NCI-H1930 (cell line): ENCODE results near the gene SAMD9.
"Not testable (repeated sequence)": the region's sequence is repeated elsewhere in the genome, so short reads cannot be mapped to it uniquely, and the experiment has no call there.

Experiments
- DNase-seq, 2 experiments: peaks; one replicate each; lab custom pipeline; 2025; lab: John Stamatoyannopoulos, UW

The SAMD9 gene

DNA sequence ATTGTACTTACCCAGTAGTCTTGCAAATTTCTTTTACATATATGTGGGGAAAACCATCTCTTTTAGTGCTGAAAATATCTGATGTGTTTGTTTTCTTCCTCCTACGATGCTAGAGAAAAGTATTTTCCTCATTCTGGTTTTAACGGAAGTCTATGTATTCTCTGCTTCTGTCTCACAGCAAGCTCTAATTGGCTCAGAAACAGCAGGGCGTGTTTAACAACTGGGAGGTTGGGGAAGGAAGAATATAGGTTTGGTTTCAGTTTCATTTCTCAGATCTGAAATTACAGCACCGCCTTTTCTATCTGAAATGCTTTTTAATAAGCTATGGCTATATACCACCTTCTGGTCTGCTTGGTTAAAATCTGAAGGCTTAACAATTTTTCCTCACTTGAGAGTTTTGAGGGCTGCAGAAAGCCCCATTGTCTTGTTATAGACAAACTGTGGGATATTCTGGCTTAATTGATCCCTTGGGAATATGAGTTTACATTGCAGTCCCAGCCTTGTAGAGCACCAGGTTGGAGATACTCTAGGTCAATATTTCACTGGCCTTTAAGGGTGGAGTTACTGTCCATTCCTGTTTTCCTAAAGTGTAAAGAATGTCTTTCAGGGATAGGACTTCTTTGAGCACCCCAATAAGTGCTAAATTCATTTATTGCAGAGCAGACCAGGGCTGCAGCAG, at the start of gene SAMD9:
TSS of gene SAMD9 (minus strand) at position 128 of the 679 bp plus-strand sequence. CDS start 11,882 bp downstream, outside the sequence.
- peak; percentile 45 to 71 for DNase-seq

DNA sequence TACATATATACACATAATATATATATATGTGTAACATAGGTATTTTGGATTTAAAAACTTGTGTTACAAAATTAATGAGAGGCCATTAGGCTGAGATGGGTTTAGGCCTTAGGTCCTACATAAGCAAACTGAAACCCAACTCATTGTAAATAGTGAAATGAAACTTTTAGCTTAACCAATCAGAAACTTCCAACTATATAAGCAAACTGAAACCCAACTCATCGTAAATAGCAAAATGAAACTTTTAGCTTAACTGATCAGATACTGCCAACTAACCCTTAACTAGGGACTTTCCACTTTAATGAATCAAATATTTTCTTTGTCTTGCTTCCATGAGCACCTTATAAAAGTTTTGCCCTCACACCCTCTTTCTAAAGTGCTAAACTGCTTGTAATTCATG, 47.7 kb upstream of the SAMD9 start:
- no peak for DNase-seq

DNA sequence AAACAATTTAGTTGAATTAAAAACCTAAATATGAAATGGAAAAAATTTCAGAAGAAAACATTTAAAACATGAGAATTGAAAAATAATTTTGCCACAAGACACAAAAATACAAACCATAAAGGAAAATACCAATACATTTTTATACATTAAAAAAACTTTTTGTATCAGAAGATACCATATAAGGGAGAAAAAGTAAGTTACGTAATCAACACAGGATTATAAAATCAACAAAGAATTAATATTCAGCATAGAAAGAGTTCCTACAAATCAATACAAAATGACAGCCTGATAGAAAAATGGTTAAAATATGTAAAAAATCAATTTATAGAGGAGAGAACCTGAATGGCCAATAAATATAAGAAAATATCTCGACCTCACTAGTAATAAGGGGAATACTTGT, 47.0 kb upstream of the SAMD9 start:
- no peak for DNase-seq

DNA sequence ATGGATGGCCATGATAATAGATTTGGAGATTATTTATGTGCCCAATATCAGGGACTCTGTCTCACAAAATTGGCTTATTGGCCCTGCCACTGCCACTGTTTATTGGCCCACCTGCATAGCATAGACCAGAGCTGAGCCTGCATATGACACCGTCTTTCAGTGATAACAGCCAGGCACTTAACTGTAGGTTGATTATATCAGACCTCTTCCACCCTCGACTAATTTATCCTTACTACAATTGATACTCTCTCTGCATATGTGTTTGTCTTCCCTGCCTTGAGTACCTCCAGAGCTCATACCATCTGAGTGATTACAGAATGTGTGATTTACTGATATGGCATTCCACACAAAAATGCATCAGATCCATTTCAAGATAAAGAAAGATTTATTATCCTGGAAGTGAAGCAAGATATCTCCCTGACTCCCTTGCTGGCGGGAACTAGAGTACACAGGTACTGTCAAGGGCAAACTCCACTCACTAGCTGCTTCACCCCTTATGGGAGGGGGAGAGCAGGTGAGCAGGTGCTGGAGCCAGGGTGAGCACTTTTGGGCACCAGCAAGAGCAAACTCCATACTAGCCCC, 43.5 kb upstream of the SAMD9 start:
- no peak for DNase-seq

DNA sequence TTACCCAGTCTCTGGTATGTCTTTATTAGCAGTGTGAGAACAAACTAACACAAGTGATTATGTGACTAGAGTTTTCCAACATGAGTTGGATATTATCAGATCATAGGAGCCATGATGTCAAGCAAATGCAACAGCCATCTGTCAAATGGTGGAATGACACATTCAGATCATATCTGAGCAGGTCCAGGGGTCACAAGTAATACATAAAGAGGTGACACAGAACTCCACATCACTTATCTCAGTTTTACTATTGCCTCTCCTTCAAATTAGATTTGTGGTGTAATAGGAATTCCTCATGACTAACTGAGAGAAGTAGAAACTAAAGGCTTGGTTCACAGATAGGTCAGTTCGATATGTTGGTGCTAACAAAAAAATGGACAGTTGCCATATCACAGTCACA, 42.6 kb upstream of the SAMD9 start:
- no peak for DNase-seq

DNA sequence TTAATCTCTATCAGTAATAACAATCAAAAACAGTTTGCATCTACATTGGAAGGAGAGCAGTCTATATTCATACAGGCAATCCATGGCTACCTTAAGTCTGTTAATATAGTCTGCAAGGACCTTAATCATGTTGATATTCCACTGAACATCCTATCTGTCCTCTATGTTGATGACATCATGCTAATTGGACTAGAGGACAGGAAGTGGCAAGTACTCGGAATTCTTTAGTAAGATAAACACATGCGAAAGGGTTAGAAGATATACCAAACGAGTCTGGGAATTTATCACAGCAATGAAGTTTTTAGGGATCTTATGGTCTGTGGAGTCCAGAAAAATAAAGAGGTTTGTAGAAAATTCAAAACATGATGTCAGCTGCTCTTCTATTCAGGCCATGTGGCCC, 41.7 kb upstream of the SAMD9 start:
- DNase-seq, result no peak

DNA sequence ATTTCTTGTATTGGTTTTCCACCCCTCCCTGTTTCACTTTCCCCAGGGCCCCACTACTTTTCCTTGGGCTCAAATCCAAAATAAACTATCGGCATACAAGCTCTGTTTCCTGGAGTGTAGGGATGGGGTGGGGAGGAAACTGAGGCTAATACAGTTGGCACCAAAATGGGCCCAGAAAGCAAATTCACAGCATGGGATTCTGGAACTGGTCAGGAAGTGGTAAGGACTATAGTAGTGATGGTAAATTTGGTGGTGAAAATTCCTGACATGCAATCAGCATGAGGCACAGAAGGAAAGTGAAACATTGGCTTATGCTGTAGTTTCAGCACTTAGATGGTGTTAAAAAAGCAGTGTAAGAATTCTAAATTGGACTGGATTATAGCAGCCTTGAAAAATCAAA, 39.1 kb upstream of the SAMD9 start:
- no peak for DNase-seq

DNA sequence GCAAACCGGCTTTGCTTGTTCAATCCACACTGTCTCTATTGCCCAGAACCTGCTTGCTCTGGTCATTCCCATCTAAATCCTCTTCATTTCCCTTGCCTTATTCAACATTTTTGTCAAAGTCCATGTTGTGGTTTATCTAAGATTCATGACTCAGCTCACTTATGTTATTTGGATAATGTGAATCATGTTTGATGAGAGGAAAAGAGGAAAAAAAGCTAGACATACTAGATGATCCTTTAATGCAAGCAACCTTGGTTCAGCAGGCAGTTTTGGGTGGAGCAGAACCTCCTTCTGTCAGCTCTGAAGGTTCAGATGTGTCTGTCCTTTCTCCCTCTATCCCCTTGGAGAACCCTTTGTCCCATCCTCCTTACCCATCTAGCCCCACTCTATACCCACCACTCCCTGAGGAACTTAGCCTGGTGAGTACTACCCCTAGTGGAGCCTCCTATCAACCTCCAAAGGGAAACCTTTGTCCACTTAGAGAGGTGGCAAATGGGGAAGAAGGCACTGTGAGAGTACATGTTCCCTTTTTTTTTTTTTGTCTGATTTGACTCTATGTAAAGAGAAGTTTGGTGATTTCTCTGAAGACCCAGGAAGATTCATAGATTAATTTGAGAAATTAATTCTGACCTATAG, 32.5 kb upstream of the SAMD9 start:
- no peak for DNase-seq

DNA sequence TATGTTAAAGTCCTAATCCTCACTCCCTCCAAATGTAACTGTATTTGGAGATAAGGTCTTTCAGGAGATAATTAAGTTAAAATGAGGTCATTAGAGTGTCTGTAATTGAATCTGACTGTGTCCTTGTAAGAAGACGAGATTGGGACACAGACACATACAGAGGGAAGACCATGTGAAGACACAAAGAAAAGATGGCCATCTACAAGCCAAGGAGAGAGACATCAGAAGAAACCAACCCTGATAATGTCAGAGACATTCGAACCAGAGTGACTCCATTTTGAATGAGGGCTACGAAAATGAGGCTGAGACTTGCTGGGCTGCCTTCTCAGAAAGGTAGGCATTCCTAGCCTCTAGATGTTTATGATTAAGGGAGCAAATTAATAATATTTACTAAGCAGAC, 30.9 kb upstream of the SAMD9 start:
- no peak for DNase-seq

DNA sequence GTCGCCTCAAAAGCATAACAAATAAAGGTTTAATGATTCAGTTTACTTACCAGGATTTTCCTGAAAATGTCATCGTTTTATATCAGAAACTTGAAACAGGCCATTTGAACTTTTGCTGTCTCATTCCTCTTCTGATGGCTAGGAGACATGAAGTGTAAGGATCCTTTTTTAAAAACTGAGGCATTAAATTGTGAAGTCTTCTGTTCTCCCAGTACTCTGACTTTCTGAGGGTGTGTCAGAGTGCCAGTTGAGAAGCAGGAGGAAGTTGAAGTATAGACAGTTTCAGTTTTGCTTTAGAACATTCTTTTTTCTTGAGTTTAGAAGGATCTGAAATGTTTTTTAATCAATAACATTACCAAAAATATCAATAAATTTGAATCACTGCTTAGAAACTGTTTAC, 30.4 kb upstream of the SAMD9 start, which contains the start of gene SAMD9L:
TSS of gene SAMD9L (minus strand) at position 242 of the 400 bp plus-strand sequence. CDS start 12,414 bp downstream, outside the sequence.
- DNase-seq, result no peak

DNA sequence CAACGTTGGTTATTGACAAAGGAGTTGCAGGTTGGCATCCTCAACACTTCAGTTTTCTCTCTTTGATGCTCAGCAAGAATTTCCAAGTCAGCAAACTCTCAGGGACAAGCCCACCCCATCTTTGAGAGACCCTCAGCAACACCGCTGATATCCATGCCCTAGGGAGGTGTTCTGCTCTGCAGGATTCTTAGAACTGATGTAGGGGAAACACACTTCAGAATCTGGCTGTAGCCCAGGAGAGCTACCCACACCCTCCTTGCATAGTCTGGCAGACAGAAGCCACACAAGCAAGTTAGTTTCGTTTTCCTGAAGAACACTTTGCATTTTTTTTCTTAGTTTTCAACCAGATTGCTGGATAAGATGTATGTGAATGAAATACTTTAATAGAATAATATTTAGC, 29.6 kb upstream of the SAMD9 start:
- DNase-seq, result no peak

DNA sequence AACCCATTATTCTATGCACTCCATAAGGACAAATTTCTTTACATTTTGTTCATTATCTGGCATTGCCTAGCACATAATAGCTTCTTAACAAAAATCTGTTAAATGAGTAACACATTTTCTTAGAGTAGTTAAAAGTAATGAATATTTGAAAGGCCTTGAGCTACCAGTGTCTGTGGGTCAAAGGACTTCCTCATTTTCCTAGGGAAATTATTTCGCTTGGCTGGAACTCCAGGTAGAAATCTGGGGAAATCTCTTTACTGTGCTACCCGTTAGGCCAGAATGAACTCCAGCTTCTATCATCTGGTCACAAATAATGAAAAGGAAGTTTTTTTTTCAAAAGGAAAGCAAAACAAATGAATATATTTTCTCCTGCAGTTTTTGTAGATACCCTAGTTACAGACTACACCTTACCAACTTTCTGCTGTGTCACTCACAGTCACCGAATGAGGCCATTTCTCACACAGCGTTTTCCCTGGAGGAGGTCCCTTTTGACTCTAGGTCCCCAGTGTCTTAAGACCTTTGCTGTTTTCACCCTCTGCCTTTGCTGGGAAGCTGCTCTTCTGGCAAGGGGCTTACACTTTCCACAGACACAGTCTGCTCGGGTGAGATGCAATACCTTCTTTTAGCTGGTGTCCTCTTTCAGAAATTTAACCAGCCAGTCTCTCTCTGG, 28.8 kb upstream of the SAMD9 start:
- no peak for DNase-seq

DNA sequence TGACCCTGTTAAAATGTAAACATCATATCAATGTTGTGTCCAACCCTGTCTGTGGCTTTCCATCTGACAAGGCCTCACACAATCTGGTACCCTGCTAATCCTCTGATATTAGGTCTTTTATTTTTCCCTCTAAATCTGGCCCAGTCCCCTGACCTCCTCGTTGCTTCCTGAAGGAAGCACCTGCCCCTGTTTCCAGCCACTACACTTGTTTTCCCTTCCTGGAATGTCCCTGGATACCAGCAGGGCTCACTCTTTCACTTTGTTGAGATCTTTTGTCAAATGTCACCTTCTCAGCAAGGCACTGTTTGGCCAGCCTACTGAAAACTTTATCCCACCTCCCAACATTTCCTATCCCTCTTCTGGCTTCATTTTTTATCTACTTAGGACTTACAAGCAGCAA, 28.3 kb upstream of the SAMD9 start:
- no peak for DNase-seq

DNA sequence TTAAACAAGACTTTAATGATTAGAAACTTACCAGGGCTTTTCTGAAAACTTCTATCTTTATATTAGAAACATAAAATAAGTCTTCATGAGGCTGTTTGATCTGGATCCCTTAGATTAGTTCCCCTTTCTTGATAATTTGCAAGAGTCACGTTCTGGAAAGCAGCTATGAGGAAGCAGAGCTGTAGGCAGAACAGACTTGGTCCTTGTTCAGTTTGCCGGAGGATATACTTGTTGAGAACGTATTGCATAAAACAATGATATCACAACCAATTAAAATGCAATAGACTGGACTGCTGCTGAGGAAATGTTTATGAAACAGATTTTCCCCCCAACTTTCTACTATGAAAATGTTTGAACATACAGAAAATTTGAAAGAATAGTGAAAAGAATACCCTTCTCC, 27.6 kb upstream of the SAMD9 start:
- DNase-seq, result no peak

DNA sequence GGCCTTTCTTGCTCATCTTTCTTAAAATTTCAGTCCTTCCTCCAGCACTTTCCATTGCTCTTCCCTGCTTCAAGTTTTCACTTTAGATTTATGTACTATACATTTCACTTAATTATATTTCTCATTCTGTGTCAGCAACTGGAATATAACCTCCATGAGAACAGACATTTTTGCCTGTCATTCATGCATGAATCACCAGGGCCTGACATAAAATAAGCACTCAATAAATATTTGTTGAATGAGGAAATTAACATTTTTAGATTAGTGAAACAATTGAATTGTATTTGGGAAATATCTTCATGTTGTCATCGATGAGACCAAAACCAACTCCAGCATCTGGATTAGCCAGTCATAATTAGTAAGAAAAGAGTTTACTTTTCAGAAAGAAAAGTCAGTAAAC, 24.3 kb upstream of the SAMD9 start:
- no peak for DNase-seq

DNA sequence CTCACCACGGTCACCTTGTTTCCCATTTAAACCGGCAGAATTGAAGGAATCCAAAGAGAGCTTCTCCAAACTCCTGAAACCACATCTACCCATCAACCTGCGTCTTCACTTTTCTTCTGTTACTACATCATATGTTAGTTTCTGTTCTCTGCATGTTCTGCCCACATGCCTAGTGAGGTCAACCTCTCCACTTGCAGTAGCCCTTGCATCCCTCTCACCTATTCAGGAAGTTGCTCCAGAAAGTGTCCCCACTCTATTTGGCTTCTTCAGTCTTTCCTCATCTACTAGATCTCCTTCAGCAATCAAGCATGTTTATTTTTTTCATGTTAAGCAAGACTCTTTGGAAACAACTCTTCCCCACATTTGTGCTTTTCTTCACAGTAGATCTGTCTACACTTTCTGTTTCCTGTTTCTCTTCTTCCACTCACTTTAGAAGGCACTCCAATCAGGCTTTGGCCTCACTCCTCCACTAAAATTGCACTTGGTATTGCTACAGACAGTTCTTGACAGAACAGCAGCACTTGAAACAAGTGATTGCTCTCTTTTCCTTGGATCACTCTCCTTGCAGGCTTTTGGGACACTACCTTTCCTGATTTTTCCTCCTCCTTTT, 22.9 kb upstream of the SAMD9 start:
- no peak for DNase-seq

DNA sequence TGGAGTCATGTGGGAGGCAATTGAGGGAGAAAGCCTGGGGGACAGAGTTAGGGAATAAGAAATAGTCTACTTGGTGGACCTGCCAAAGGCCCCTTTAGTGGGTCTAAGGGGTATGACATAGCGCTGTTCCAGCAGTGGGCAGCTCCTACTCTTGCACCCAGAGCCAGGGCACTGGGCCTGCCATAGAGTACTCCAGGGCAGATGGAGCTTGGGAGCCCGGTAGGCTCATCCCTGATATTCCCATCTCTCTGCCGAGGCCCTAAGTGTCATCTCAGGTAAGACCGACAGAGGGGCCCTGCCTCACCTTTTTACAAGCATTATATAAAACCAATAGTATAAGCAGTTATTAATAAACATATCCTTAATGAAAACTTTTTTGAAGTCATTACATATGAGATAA, 20.8 kb upstream of the SAMD9 start:
- no peak for DNase-seq

DNA sequence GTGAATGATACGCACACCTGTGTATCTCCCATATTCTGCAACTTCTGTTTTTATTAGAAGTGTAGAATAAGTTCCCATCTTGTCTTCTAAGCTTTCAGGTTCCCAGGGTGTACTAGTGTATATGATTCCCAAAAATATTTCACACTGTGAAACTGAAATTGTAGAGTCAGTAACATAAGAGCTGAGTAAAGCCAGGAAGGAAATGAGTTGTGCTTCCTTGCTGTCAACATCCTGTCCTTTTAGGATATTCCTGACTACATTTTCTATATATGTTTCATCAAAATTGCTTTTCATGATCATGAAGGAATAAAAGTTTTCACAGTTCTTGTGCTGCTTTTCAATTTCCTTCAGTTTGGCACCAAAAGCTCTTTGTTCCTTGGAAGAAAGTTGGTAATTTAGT, 15.2 kb upstream of the SAMD9 start:
- DNase-seq, result no peak

DNA sequence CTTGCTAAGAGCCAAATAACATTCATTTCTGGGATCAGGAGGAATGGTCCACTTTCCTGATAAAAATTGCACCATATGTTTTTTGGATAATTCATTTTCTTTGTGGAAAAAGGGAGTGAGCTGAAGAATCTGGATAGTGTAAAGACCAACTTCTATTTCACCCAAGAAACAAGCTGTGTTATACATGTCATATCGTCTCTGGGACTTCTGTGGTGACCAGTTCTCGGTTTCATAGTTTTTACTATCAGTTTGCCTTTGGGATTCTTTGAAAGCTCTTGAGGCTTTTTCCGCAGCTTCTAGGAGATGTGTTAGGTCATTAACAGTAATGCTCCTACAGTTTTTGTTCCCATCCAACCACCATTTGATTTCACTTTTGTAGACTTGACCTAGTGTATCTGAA, 14.4 kb upstream of the SAMD9 start:
- no peak for DNase-seq

DNA sequence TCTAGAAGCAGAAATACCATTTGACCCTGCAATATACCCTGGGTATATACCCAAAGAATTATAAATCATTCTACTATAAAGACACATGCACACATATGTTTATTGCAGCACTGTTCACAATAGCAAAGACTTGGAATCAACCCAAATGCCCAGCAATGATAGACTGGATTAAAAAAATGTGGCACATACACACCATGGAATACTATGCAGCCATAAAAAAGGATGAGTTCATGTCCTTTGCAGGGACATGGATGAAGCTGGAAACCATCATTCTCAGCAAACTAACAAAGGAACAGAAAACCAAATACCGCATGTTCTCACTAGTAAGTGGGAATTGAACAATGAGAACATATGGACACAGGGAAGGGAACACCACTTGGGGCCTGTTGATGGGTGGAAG, 9.2 kb upstream of the SAMD9 start:
- not testable (repeated sequence) for DNase-seq

DNA sequence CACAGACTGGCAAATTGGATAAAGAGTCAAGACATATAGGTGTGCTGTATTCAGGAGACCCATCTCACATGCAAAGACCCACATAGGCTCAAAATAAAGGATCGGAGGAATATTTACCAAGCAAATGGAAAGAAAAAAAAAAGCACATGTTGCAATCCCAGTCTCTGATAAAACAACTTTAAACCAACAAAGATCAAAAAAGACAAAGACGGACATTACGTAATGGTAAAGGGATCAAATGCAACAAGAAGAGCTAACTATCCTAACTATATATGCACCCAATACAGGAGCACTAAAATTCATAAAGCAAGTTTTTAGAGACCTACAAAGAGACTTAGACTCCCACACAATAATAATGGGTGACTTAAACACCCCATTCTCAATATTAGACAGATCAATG, 5.8 kb upstream of the SAMD9 start:
- not testable (repeated sequence) for DNase-seq
